Left lung (tissue), 10 donors: ENCODE data around the gene APOBEC3B. TPM values are rescaled to one million over a fixed set of nuclear protein-coding genes. Genes with fewer than 3 reads are reported as not detected.

ENCODE experiments used
- ATAC-seq: fragments of 200-7000 bp; cut with Tn5 transposase; one replicate; pipeline ENCODE4 v1.9.1; 2020; ENCODE audit warnings: moderate library complexity
- DNase-seq, 4 donors: peaks; one replicate each; pipeline ENCODE4 v3.0.0-alpha.2; 2013 to 2020
- H3K27ac ChIP-seq, 2 donors: fragments of 200-600 bp; sonication (generic) in 1 of 2; one replicate each; pipeline versions ENCODE4 v1.5.0 to v1.8.0; 2020 to 2021
- H3K27me3 ChIP-seq, 2 donors: fragments of 200-600 bp; sonication (generic) in 1 of 2; one replicate each; pipeline versions ENCODE4 v1.5.0 to v1.8.0; 2020 to 2021
- H3K36me3 ChIP-seq, 2 donors: fragments of 200-600 bp; sonication (generic) in 1 of 2; one replicate each; pipeline versions ENCODE4 v1.5.0 to v1.8.0; 2020 to 2021
- H3K4me1 ChIP-seq, 2 donors: fragments of 200-600 bp; one replicate each; pipeline ENCODE4 v1.8.0; 2021
- H3K4me3 ChIP-seq, 2 donors: fragments of 200-600 bp; sonication (generic) in 1 of 2; one replicate each; pipeline versions ENCODE4 v1.5.0 to v1.8.0; 2020 to 2021; ENCODE audit warnings: mild to moderate bottlenecking in 1 of 2
- H3K9me3 ChIP-seq, 2 donors: fragments of 200-600 bp; sonication (generic) in 1 of 2; one replicate each; pipeline versions ENCODE4 v1.5.0 to v1.8.0; 2020 to 2021
- intact Hi-C, 2 donors: fragments of 100-400 bp; cut with DNase I; formaldehyde crosslinking; loops; one replicate each; pipeline versions ENCODE4 v1.11.2 to v1.14.2; 2022
- polyA plus RNA-seq, 6 donors: library from polyadenylated mRNA; unstranded; fragments of 120-200 nt; gene quantifications; one replicate each; pipeline ENCODE4 v1.2.1, GENCODE V29; 2013; ENCODE audit not compliant: insufficient read length in 6 of 6
- total RNA-seq, 2 donors: library from RNA; stranded (reverse); fragmentation: NEBNext Ultra II Directional; extraction: Animal tissue kit (Norgen Biotek cat#: 25700); gene quantifications; one replicate each; pipeline ENCODE4 v1.2.1, GENCODE V29; 2021
- TF ChIP-seq, protein P1 (sequence below), 2 donors: fragments of 200-600 bp; sonication (generic) in 1 of 2; IDR thresholded peaks; one replicate each; pipeline versions ENCODE4 v1.5.0 to v1.8.0; 2021; ENCODE audit warnings: antibody characterized with exemption in 2 of 2
- donor health status: DM: no; HTN: yes; CAD: no.
- donor health status: DM: no; HTN: no; CAD: no.

APOBEC3B gene
- total and polyA plus RNA-seq, 8 donors: 1.9 to 9.8 (median 7.2) TPM

- intact Hi-C loops: no loop called here
- Histone ChIP-seq H3K27ac (no peak overlapping the region), H3K36me3 (no peaks in the 10 kb centered on the region), H3K9me3 (no peaks in the 10 kb centered on the region), H3K4me1 (peaks cover 3 to 36% of the 10 kb centered on the region in 2 donors), H3K27me3 (peaks cover 0 to 6% of the 10 kb centered on the region in 2 donors), H3K4me3 (no peak overlapping the region)
- DNase-seq (peak in 1 of 4 donors; percentile 16), ATAC-seq (no peak)
- TF ChIP-seq, protein P1, sequence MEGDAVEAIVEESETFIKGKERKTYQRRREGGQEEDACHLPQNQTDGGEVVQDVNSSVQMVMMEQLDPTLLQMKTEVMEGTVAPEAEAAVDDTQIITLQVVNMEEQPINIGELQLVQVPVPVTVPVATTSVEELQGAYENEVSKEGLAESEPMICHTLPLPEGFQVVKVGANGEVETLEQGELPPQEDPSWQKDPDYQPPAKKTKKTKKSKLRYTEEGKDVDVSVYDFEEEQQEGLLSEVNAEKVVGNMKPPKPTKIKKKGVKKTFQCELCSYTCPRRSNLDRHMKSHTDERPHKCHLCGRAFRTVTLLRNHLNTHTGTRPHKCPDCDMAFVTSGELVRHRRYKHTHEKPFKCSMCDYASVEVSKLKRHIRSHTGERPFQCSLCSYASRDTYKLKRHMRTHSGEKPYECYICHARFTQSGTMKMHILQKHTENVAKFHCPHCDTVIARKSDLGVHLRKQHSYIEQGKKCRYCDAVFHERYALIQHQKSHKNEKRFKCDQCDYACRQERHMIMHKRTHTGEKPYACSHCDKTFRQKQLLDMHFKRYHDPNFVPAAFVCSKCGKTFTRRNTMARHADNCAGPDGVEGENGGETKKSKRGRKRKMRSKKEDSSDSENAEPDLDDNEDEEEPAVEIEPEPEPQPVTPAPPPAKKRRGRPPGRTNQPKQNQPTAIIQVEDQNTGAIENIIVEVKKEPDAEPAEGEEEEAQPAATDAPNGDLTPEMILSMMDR (IDR thresholded peaks at IDR 0.05): no peak
These were observed 35.4 kb upstream of the APOBEC3B start for GRCh38 chr22:38946771-38947170.

DNA sequence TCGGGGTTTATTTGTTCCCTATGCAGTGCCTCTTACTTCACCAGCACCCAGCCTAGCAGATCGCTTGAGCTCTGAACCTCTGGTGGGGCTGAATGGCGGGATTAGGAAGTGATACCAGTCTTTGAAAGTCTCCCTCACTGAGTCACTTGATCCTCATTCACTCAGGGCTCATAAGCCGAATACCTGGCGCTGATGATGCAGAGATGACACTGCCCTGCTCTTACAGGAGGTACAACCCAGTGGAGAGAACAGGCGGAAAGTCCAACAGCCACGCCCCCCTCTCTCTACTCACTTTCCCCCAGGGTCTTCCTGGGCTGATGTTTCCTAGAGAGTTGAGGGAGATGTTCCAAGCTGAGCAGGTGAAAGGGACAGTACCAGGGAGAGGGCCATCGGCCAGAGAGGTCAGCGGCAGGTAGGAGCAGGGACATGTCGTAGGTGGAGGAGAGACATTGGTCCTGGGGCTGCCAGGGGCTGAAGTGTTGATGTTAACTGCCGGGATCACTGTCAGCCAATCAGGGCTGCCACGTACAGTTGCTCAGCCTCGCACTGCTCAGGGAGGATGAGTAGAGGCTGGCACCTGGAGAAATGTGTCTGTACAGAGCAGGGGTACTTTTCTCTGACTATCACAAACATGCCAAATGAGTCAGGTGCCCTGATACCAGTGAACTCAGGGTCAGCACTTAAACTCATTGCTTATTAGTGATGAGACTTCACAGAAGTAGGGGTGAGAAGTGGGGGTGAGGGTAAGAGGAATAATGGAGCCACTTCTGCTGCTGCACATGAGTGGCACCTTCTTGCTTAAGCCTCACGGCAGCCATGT, 34.6 kb upstream of the APOBEC3B start:
- Histone ChIP-seq H3K36me3 (no peaks in the 10 kb centered on the region), H3K4me1 (peaks cover 3 to 36% of the 10 kb centered on the region in 2 donors), H3K27me3 (peaks cover 0 to 6% of the 10 kb centered on the region in 2 donors), H3K27ac (no peak overlapping the region), H3K9me3 (no peaks in the 10 kb centered on the region), H3K4me3 (no peak overlapping the region)
- intact Hi-C loops: no loop called here
- peak in 2 of 4 donors; percentile 11 to 30 for DNase-seq
- ATAC-seq: no peak
- TF ChIP-seq, protein P1 (IDR thresholded peaks at IDR 0.05): no peak

DNA sequence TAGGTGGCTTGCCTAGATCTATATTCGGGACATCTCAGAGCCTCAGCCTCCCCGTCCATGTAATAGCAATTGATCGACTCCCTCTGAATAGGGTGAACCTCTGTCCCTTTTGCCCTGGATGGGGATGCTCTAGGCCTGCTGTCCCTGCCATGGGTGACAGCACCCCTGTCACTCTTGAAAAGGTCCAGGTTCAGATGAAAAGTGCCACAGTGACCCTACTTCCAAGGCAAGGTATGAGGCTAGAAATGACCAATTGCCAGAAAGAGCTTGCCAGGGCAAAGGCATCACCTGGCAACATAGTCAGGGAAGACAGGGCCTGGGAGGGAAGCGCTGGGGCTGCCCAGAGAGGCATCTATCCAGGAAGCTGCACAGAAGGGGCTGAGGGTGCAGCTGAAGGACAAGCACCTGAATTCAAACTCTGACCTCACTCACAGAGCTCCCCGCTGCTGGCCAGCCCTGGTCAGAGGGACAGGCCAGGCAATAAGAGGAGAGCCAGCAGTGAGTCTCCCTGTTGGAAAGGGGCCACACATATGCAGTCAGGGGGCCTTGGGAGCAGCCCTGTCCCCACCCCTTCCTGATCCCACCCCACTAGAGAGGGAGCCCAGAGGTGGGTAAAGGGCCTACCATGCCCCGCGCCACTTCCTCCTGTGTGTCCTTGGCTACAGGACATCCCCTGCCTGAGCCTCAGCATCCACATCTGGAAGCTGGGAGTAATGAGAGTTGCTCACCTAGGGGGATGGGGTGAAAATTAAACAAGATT, 33.8 kb upstream of the APOBEC3B start:
- ATAC-seq: no peak
- Histone ChIP-seq H3K4me1 (peaks cover 3 to 36% of the 10 kb centered on the region in 2 donors), H3K9me3 (no peaks in the 10 kb centered on the region), H3K27me3 (peaks cover 0 to 6% of the 10 kb centered on the region in 2 donors), H3K36me3 (no peaks in the 10 kb centered on the region), H3K27ac (no peak overlapping the region), H3K4me3 (no peak overlapping the region)
- intact Hi-C loops: no loop called here
- DNase-seq: peak in 2 of 4 donors; percentile 14 to 45
- TF ChIP-seq, protein P1 (IDR thresholded peaks at IDR 0.05): no peak

GRCh38 chr22:38949889-38950405, 32.2 kb upstream of the APOBEC3B start:
- ATAC-seq (no peak), DNase-seq (peak in 2 of 4 donors; percentile 20 to 53)
- TF ChIP-seq, protein P1 (IDR thresholded peaks at IDR 0.05): no peak
- H3K4me3 ChIP-seq: no peak overlapping the region
- H3K4me1 ChIP-seq: peaks cover 3 to 47% of the 10 kb centered on the region in 2 donors
- no peaks in the 10 kb centered on the region for H3K9me3 ChIP-seq
- H3K36me3 ChIP-seq: no peaks in the 10 kb centered on the region
- intact Hi-C loops: no loop called here
- no peak overlapping the region for H3K27ac ChIP-seq
- peaks cover 0 to under 1% of the 10 kb centered on the region in 2 donors for H3K27me3 ChIP-seq
